GM12891 (cell line): Measurements from ENCODE around the gene ARL13A.

Source experiments
- DNase-seq: peaks from one replicate; pipeline ENCODE4 v3.0.0; 2011; ENCODE audit warnings: low spot score; ENCODE audit not compliant: insufficient read length
- FAIRE-seq: peaks from 2 replicates; lab custom pipeline; 2011; peaks lifted over from hg19 to GRCh38; lab: Jason Lieb, UNC
- PAX5 ChIP-seq: IDR thresholded peaks from 2 replicates; pipeline ENCODE4 v1.6.1; 2011; ENCODE audit warnings: low read length, moderate library complexity, mild to moderate bottlenecking; ENCODE audit not compliant: insufficient read depth, severe bottlenecking
- POLR2A ChIP-seq: IDR thresholded peaks from 2 replicates; pipeline ENCODE4 v1.6.1; 2011; ENCODE audit warnings: low read depth, low read length, control low read depth
- POLR2AphosphoS5 ChIP-seq: IDR thresholded peaks from 2 replicates; pipeline ENCODE4 v1.6.1; 2011; ENCODE audit warnings: low read depth, low read length, control low read depth
- POU2F2 ChIP-seq: IDR thresholded peaks from 2 replicates; pipeline ENCODE4 v1.6.1; 2011; ENCODE audit warnings: low read depth, mild to moderate bottlenecking, control low read depth, low read length, moderate library complexity
- SPI1 ChIP-seq: IDR thresholded peaks from 2 replicates; pipeline ENCODE4 v1.6.1; 2011; ENCODE audit warnings: low read depth, low read length, control low read depth
- TAF1 ChIP-seq: IDR thresholded peaks from 2 replicates; pipeline ENCODE4 v1.6.1; 2011; ENCODE audit warnings: low read depth, low read length, control low read depth

ARL13A gene

DNA sequence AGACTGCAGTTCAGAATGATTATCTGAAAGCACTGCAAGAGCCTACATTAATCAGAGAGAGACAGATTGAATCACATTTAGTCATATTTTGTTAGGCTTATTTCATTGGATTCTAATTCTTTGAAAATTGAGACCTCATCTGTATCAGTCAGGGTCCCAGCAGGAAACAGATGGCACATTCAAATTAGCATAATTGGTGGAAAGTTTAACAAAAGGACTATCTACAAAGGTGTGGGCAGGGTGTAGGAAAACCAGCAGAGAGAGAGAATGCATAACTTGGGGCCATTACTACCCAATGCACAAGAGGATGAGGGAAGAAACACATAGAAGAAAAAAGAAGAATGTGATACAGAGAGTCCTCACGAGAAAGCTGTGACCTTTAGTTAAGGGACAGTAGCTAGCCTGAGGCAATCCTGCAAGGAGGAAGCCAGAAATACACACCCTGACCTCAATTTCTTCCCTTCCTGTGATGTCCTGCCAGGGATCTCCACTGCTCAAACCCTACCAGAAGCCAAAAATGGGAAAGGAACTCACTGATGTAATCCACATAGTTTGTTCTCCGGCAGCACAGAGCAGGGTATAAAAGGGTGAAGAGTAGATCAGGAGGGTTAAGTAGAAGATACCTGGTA lies 23.1 kb upstream of the ARL13A start:
- FAIRE-seq (no peak), DNase-seq (no peak)
- no peak for TF ChIP-seq POU2F2

DNA sequence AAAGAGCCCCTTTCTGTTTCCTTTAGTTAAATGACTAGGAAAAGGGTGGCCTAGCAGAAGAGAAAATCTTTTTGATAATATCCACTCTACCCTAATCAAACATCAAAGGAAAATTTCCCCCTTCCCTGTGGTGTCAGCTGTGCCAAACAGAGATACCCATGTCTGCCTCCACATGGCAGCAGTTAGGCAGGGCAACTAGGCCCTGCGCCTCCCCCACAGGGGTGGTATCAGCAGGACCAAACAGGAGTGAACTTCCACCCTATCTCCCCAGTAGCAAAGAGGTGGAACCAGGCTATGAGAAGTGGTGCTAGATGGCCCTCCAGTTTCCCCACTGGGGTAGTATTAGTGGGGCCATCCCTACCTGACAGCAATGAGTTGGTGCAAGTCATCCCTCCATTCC lies 21.0 kb upstream of the ARL13A start:
- no peak for TF ChIP-seq POLR2AphosphoS5
- TF ChIP-seq SPI1 = no peak
- no peak for TF ChIP-seq TAF1
- TF ChIP-seq POLR2A = no peak
- no peak for TF ChIP-seq POU2F2
- FAIRE-seq (no peak), DNase-seq (no peak)

DNA sequence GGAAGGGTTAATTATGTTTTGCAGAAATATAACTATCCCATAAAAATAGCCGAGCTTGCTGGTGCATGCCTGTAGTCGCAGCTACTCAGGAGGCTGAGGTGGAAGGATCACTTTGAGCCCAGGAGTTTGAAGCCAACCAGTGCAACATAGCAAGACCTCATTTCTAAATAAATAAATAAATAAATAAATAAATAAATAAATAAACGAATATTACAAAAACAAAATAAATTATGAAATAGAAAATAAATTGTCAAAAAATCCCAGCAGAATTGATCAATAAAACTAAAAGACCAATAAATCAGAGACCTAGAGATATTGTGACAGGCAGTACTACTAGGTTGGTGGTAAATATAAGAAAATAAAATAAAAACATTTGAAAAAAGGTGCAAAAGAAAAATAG lies 6.7 kb upstream of the ARL13A start:
- FAIRE-seq (no peak), DNase-seq (no peak)
- TF ChIP-seq POLR2AphosphoS5 (no peak), POU2F2 (no peak), POLR2A (no peak), TAF1 (no peak), SPI1 (no peak), PAX5 (no peak)

DNA sequence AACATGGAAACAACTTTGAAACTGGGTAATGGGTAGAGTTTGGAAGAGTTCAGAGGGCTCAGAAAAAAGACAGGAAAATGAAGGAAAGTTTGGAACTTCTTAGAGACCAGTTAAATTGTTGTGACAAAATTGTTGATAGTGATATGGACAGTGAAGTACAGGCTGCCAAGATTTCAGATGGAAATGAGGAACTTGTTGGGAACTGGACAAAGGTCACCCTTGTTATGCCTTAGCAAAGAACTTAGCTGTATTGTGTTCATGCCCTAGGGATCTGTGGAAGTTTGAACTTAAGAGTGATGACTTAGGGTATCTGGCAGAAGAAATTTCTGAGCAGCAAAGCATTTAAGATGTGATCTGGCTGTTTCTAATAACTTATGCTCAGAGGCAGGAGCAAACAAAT lies 5.1 kb upstream of the ARL13A start:
- no peak for FAIRE-seq
- TF ChIP-seq POLR2AphosphoS5 (no peak), TAF1 (no peak), PAX5 (no peak), POLR2A (no peak), SPI1 (no peak), POU2F2 (no peak)
- no peak for DNase-seq

DNA sequence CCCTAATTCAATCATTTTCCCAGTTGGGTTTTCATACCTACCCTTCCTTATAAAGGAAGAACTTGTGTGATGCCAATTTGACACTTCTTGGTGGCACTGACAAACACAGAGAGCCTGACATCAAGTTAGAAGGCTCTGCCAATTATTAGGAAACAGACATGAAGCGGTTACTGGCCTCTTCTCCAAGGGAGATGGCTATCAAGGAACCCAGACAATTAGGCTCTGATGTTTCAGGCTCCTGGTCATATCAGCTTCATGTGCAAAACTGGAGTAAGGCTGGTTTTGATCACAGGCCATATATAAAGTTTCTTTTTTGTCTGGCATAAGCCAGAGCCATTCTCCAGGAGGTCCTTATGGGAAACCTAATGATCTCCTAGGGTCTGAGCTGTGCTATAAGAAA lies 428 bp downstream of the ARL13A start:
- DNase-seq (no peak), FAIRE-seq (no peak)
- TF ChIP-seq PAX5 = no peak
- no peak for TF ChIP-seq TAF1
- TF ChIP-seq POU2F2 = no peak
- no peak for TF ChIP-seq POLR2AphosphoS5

DNA sequence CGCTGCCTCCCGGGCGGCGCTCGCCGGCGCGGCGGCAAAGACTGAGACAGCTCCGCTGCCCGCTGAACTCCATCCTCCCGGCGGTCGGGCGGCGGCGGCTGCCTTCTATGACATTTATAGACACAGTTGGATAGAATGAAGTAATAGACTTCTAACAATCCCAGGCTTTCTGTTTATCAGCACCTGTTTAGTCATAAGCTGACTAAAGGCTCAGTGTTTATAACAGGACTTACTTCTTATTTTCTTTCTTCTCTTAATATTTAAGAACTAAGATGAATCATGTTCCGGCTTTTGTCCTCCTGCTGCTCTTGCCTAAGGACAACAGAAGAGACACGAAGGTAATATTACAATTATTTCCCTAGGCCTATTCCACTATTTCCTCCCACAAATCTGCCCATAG lies 3.9 kb downstream of the ARL13A start:
- no peak for FAIRE-seq
- no peak for DNase-seq
- TF ChIP-seq PAX5 (no peak), POLR2A (no peak), TAF1 (no peak), SPI1 (no peak), POLR2AphosphoS5 (no peak), POU2F2 (no peak)

DNA sequence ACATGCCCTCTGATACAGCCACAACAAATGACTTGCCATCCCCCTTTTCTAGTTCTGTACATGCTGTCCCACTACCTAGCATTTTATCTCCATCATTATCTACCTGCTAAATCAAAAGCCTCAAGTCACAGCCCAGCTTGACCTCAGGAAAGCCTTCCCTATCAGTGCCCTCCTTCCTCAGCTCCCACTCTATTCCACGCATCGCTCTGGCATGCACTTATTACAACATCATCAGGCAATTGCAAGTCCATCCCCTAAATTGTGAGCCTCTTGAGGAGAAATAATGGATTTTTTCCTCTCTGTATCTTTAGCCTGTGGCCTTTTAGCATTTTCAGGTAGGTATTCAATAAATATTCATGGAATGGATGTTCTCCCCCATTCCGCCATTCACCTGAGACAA lies 5.7 kb downstream of the ARL13A start:
- TF ChIP-seq SPI1 = no peak
- TF ChIP-seq POLR2AphosphoS5 = no peak
- TF ChIP-seq POLR2A = no peak
- no peak for TF ChIP-seq POU2F2
- TF ChIP-seq TAF1 = no peak
- TF ChIP-seq PAX5 = no peak
- DNase-seq (no peak), FAIRE-seq (no peak)

DNA sequence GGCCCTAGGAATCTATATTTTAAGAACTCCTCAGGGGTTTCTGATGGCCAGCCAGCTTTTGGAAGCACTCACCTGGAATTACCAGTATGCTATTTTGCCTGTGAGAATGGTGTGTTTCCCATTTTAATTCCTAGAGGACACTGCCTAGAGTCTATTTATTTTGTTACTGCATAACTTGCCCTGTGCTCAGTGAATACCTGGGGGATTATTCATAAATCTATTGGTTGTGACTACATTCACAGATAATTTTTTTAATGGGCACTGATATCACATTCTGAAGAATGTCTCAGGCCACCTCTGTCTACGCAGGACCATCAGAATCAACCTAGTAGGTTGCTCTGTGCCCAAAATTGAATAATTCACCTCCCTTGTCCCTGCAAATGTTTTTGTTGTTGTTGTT lies 6.7 kb downstream of the ARL13A start:
- TF ChIP-seq POLR2AphosphoS5 (no peak), POU2F2 (no peak), PAX5 (no peak), POLR2A (no peak), TAF1 (no peak), SPI1 (no peak)
- no peak for DNase-seq

DNA sequence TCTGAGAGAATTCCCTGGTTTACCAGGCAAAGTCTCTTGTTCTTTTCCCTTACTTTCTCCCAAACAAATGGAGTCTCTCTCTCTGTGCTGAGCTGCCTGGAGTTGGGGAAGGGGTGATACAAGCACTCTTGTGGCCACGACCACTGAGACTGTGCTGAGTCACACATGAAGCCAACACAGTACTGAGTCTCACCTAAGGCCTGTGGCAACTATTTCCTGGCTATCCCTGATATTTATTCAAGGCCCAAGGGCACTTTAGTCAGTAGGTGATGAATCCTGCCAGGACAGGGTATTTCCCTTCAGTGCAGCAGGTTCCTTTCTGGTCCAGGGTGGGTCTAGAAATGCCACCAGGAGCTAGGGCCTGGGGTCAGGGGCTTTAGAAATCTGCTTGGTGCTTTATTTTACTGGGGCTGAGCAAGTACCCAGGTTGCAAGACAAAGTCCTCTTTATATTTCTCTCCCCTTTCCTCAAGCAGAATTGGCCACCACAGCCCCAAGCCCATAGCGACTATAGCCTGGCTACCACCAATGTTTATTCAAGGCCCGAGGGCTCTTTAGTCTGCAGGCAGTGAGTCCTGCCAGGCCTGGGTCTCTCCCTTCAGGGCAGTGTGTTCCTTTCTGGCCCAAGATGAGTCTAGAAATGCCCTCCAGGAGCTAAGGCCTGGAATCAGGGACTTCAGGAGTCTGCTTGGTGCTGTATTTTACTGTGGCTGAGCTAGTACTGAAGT lies 10.5 kb downstream of the ARL13A start:
- TF ChIP-seq PAX5 (no peak), SPI1 (no peak), POLR2A (no peak), TAF1 (no peak), POLR2AphosphoS5 (no peak), POU2F2 (no peak)
- no peak for DNase-seq
- FAIRE-seq = no peak

More for the DNA sequence above, 6.7 kb downstream of the ARL13A start:
- FAIRE-seq = no peak
